GM18507 (cell line): ENCODE results near the gene RYR2.
"Not testable (repeated sequence)": the region's sequence is repeated elsewhere in the genome, so short reads cannot be mapped to it uniquely, and the experiment has no call there.

Experiments
- DNase-seq: peaks from one replicate; pipeline ENCODE4 v3.0.0; 2011; ENCODE audit warnings: low read depth; ENCODE audit not compliant: insufficient read length; ENCODE audit errors: extremely low spot score
- FAIRE-seq: peaks from 2 replicates; lab custom pipeline; 2011; peaks lifted over from hg19 to GRCh38; lab: Jason Lieb, UNC

The RYR2 gene

GRCh38 chr1:237127301-237127700 lies 85.3 kb downstream of the RYR2 start:
- not testable (repeated sequence) for DNase-seq, FAIRE-seq

DNA sequence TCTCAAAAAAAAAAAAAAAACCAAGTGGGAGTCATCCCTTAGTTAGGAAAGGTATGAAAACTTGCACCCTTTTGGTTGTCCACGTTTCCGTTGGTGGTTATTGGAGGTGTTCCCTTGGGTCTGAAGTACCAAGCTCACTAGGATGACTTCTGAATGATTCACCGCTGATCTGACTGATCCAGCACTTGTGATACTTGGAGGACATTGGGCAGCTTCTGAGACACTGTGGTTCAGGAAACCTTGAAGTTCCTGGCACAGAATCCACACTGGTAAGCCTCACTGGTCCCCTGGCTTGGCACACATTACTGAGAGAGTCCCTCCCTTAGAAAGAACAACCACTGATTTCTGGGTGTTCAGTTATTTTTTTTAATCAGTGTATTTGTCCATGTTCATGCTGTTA lies 91.9 kb downstream of the RYR2 start:
- no peak for FAIRE-seq

GRCh38 chr1:237134929-237135328 lies 92.9 kb downstream of the RYR2 start:
- FAIRE-seq (no peak), DNase-seq (no peak)

More for the DNA sequence above, 91.9 kb downstream of the RYR2 start:
- no peak for DNase-seq

DNA sequence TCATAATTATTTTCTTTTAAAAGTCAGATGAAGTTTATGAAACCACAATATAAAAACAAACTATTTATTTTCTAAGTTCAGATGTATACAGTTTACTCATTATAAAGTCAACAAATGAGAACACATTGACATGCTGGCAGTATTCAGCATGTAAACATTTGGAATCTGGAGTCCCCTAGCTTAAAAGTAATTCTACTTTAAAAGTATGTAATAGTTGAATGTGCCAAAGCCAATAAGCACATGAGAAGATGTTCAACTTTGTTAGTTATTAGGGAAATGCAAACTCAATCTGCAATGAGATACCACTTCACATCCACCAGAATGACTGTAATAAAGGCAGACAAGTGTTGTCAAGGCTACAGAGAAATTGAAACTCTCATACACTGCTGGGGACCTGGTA lies 96.6 kb downstream of the RYR2 start:
- FAIRE-seq (no peak), DNase-seq (no peak)

- FAIRE-seq = no peak
Measured at GRCh38 chr1:237139732-237140131, 97.7 kb downstream of the RYR2 start.

DNA sequence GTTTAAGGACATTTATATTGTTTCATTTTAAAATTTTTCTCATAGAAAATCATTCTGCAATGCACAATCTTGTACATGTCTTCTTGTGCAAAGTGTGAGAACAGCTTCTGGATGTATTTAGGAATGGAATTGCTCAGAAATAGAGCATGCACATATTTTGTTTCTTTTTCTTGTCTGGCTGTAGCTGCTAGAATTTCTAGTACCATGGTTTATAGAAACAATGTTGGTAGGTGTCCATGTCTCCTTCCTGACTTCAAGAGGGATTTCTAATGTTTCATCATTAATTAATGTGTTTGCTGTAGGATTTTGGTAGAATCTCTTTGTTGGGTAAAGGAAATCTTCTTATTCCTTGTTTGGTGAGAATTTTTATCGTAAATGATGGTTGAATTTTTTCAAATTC lies 99.0 kb downstream of the RYR2 start:
- FAIRE-seq (no peak), DNase-seq (no peak)

More at GRCh38 chr1:237139732-237140131, 97.7 kb downstream of the RYR2 start:
- DNase-seq = no peak

DNA sequence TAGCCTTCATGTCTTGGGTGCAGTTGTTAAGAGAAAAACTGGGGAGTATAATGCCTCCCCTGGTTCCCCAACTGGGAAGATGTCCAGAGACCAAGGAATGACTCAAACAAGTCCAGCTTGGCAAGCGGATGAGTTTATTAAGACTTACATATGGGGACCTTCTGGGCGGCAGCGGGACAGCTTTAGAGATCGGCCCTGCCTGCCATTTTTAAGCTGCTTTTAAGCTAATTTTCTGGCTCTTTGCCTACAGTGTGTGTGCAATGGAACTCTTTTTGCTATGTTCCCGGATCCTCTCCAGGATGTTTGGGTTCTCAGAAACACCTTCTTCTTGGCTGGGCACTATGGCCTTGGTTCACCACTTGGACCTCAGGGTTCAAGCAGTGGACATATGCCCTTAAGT lies 99.5 kb downstream of the RYR2 start:
- FAIRE-seq = no peak
- DNase-seq = no peak

- DNase-seq (no peak), FAIRE-seq (no peak)
Measured at GRCh38 chr1:237145379-237146135, 103.6 kb downstream of the RYR2 start.

DNA sequence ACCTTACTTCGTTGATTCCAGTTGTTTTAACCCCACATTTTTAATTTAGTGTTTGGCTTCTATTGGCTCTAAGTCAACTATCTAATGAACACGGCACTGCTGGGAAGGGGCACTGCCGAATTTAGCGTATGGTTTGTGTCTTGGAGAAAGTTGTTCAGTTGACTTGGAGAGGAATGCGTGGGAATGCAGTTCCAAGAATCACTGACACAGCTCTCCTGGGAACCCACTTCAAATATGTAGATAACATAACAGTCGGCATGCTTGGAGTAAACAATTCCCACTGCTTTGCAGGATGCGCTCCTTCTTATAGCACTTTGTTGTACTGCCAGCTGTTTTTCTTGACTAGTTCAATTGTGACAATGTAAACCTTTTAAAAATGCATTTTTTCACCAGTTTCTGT lies 104.3 kb downstream of the RYR2 start:
- no peak for FAIRE-seq
- no peak for DNase-seq

DNA sequence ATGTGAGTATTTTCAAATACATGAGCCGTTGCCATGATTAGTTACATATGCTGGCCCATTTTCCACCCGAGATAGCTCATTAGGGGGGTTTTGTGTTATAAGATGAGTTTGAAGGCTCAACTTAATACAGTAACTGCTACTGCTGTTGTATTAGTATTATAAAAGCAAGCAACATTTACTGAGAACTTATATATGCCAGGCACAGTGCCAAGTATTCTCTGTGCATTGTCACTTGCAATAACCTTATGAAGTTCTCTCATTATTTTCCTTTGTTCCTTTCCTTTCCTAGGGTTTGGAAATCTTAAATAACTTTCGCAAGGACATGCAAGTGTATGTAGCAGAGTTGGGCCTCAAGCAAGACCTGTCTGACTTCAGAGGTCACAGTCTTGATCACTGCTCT lies 107.9 kb downstream of the RYR2 start:
- DNase-seq (no peak), FAIRE-seq (no peak)

- not testable (repeated sequence) for FAIRE-seq, DNase-seq
Measured at GRCh38 chr1:237151979-237152378, 110.0 kb downstream of the RYR2 start.

GRCh38 chr1:237152506-237153335 lies 110.7 kb downstream of the RYR2 start:
- FAIRE-seq (no peak), DNase-seq (no peak)

DNA sequence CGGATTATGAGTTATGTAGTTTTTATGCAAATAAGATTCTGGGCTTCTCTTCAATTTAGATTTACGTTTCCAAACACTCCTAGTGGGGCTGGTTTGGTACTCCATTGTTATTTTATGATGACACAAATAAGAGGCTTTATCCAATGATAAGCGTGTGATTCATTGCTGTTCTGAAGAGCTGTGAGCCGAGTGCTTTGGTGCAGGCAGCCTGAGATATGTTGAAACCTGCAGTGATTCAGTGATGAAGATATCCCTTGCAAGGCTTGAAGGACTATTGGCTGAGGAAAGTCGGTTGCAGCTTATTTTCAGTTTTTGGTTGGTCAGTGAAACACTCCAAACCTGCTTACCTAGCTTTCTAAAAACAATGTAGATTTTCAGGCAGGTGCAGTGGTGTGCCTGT lies 112.2 kb downstream of the RYR2 start:
- DNase-seq (no peak), FAIRE-seq (no peak)

DNA sequence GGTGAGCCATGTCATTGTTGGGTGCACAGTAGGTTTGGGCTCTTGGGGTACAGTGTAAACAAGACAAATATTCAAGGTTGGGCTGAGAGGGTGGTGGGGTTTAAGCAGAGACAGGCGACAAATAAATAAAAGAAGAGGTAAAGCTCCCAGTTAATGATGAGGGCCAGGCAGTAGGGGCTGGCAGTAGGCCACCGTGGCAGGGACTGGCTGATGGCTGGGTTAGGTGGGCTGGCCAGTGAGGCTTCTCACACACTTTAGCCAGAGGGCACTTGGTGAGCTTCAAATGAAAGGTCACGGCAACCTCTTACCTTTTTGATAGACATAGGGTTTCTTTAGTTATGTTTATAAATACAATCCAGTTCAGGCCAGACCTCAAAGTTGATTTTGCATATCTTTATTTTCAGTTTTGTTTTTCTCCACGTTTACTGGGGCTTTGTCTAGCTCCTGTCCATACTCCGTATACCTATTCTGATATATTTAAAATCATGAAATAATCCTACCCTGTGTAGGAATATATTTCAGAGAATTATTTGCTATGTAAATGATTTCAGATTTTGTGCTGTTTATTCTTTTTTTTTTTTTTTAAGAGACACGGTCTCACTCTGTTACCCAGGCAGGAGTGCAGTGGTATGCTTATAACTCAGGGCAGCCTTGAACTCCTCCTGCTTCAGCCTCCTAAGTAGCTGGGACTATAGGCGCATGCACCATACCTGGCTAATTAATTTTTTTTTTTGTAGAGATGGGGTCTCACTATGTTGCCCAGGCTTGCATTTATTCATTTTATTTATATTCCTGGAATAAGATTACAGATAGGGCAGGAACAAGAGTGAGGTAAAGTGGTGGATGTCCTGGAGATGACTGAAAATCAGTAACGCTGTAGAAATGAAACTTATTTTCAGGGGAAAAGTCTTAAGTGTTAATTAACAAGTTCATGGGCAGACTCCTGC lies 122.7 kb downstream of the RYR2 start:
- FAIRE-seq = no peak
- no peak for DNase-seq

GRCh38 chr1:237166086-237166485 lies 124.1 kb downstream of the RYR2 start:
- FAIRE-seq = no peak
- no peak for DNase-seq

DNA sequence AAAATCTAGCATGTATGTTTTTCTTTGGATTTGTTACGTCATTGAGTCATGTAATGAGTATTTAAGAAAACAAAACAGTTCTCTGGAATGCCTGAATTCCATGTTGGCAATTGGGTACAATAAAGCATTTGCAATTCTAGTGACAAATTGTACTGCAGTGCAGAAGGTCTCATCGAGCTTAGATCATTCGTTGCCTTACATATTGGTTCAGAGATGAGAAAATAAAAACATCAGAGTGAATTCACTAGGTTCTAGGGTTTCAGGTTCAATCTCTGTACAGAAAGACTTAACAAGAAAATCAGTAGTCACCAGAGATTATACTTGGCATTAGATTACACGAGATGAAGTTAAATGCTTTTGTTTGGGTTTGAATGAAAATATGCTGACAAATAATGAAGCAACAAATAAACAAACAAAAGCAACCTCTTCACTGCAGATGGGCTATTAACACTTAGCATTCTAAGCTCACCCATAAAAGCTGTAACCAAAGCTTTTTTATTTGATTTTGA lies 124.7 kb downstream of the RYR2 start:
- FAIRE-seq = no peak
- DNase-seq = no peak

DNA sequence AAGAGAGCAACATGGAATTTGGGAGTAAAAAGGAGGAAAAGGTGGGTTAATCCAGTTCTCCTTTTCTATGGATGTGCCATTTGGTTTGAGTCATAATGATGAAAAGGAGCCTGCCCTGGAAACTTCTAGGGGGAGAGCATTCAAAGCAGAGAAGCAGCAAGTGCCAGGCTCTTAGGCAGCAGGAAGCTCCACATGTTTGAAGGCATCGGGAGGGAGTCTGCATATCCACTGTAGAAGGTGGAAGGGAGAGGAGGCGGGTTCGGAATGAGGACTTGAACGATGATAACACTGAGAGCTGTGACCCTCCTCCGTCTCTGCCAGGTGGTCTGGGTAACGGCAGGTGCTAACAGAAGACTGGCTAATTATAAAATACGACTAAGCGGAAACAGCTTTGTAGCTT lies 128.2 kb downstream of the RYR2 start:
- DNase-seq = no peak

DNA sequence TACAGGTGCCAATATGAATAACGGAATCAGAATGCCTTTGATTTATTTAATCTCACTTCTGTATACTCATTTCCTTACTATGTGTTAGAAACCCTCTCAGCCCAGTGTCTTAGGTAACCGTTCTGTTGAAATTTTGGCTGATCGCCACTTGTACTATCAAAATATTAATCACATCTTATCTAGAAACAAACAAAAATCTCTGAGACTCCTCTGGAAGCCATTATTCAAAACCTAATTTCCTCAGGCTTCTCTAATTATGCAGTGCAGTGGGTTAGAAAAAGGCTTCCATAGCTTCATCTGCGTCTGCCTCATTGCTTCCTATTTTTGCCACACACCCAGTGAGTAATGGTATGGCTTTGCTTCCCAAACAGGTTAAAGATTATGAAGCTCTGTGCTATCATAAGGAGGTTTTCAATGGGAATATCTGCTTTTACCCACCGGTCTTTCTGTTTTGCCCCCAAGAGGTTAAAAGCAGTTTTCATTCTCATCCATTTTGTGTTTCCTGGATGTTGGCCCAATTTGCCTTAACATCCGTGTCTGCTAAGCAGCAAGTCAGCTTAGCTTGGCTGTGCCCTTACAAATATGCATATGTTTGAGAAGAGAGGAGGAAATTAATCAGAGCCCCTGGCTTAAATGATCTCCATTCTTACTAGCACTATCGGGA lies 129.6 kb downstream of the RYR2 start:
- no peak for DNase-seq
- no peak for FAIRE-seq

More for the DNA sequence above, 128.2 kb downstream of the RYR2 start:
- no peak for FAIRE-seq

DNA sequence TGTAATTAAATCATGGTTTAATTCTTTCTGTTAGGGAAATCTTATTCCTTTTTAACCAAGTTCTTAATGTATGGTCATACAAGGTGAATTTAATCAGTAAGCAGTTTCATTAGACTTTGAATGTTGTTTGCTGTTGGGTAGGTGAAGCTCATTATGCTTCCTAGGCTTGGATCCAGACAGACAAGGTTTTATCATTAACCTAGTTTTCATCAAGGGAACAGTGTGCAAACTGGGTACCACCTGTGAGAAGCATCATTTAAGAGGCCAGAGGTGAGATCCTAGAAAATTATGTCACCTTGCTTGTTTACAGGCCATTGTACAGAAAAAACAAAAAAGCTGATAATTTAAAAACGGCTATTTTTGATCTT lies 130.1 kb downstream of the RYR2 start:
- DNase-seq = no peak
- FAIRE-seq = no peak
